ENCODE measurements around the gene LCN6. TPM values are rescaled to one million over a fixed set of nuclear protein-coding genes. Genes with fewer than 3 reads are reported as not detected.

The LCN6 gene
- total RNA-seq, 1 experiment from 2014 or later = not detected

DNA sequence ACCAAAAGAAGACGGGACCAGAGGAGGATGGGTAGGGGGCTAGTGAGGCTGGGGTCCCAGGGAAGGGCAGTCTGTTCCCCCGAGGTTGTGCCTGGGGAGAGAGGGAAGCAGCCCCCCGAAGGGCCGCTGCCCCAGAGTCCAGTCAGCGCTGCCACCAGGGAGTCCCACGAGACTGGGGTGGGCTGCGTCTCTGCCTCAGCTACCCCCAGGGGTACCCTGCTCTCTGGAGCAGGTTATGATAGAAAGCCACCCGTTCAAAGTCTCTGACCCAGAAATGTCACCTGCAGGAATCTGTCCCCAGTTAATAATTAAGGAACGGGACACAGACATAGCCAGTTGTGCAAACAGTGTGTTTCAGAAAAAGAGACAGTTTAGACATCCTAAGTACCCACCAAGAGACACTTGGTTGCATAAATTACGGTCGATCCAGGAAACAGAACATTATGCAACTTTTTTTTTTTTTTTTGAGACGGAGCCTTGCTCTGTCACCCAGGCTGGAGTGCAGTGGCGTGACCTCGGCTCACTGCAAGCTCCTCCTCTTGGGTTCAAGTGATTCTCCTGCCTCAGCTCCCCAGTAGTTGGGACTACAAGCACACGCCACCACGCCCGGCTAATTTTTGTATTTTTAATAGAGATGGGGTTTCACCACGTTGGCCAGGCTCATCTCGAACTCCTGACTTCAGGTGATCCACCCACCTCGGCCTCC is 50.4 kb downstream of the LCN6 start:
- no peak overlapping the region for H3T11ph ChIP-seq (ENCODE audit: low read length)
- H4K91ac ChIP-seq (ENCODE audit: insufficient read length, low read depth, low read length) = no peak overlapping the region
- no peak overlapping the region for H2BK15ac ChIP-seq (ENCODE audit: low read depth, low read length)
- no peak overlapping the region for H3K18ac ChIP-seq (ENCODE audit: insufficient read length, low read depth, low read length)
- H3K79me1 ChIP-seq (ENCODE audit: insufficient read depth, low read depth, low read length, poor library complexity, severe bottlenecking) = no peaks in the 10 kb centered on the region
- no peak overlapping the region for H2AFZ ChIP-seq (ENCODE audit: low read length)
- Mint-ChIP-seq H3K4me1 (peaks cover 7 to 20% of the 10 kb centered on the region in 2 experiments), H3K27ac (no peak overlapping the region), H3K36me3 (ENCODE audit: insufficient read depth in 1 of 3, low read depth in 3 of 3) (no peaks in the 10 kb centered on the region), H3K4me3 (no peak overlapping the region), H3K9me3 (no peaks in the 10 kb centered on the region; a peak in 1 of 5 replicates), H3K27me3 (ENCODE audit: low read depth) (peaks cover 36% of the 10 kb centered on the region)
- no peak overlapping the region for H3K4me2 ChIP-seq (ENCODE audit: insufficient read depth, insufficient read length, low read length)
- H3K14ac ChIP-seq (ENCODE audit: insufficient read depth, low read length) = no peak overlapping the region
- H3K79me2 ChIP-seq (ENCODE audit: insufficient read depth, low read length) = no peaks in the 10 kb centered on the region
- no peak overlapping the region for H4K5ac ChIP-seq (ENCODE audit: insufficient read length, low read depth, low read length)
- no peak overlapping the region for H2BK120ac ChIP-seq (ENCODE audit: low read depth, low read length, poor library complexity, severe bottlenecking)
- H3K4ac ChIP-seq (ENCODE audit: low read depth, low read length) = no peak overlapping the region
- no peak overlapping the region for H3K9ac ChIP-seq (ENCODE audit: extremely low read depth, insufficient read length, low read length)
- no CpG with 5 or more reads among the region's 20 CpGs for WGBS (ENCODE audit: extremely low coverage, insufficient read length, low lambda C conversion rate)
- H2BK5ac ChIP-seq (ENCODE audit: insufficient read length, low read length) = no peak overlapping the region
- TF ChIP-seq, protein P1, sequence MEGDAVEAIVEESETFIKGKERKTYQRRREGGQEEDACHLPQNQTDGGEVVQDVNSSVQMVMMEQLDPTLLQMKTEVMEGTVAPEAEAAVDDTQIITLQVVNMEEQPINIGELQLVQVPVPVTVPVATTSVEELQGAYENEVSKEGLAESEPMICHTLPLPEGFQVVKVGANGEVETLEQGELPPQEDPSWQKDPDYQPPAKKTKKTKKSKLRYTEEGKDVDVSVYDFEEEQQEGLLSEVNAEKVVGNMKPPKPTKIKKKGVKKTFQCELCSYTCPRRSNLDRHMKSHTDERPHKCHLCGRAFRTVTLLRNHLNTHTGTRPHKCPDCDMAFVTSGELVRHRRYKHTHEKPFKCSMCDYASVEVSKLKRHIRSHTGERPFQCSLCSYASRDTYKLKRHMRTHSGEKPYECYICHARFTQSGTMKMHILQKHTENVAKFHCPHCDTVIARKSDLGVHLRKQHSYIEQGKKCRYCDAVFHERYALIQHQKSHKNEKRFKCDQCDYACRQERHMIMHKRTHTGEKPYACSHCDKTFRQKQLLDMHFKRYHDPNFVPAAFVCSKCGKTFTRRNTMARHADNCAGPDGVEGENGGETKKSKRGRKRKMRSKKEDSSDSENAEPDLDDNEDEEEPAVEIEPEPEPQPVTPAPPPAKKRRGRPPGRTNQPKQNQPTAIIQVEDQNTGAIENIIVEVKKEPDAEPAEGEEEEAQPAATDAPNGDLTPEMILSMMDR (conservative IDR thresholded peaks at IDR 0.05) = no peak
- no peak overlapping the region for H2AK5ac ChIP-seq (ENCODE audit: insufficient read length, low read length)
- H3K23me2 ChIP-seq (ENCODE audit: insufficient read length, low read depth, low read length, poor library complexity, severe bottlenecking) = no peaks in the 10 kb centered on the region
- H3K56ac ChIP-seq (ENCODE audit: insufficient read length, low read depth, low read length) = no peak overlapping the region
- no peaks in the 10 kb centered on the region for H3K4me1 ChIP-seq (ENCODE audit: insufficient read depth, low read length)
- H3K23ac ChIP-seq (ENCODE audit: insufficient read length, low read depth, low read length) = no peak overlapping the region
- no peaks in the 10 kb centered on the region for H3K9me3 ChIP-seq (ENCODE audit: control insufficient read depth, low read depth, low read length)
- no peak for DNase-seq
- no peaks in the 10 kb centered on the region for H4K20me1 ChIP-seq (ENCODE audit: control insufficient read depth, insufficient read depth, insufficient read length)
- no peaks in the 10 kb centered on the region for H3K27me3 ChIP-seq (ENCODE audit: insufficient read depth, low read length)
- no peak overlapping the region for H2BK20ac ChIP-seq (ENCODE audit: low read depth, low read length, poor library complexity, severe bottlenecking)
- no peak overlapping the region for H4K8ac ChIP-seq (replicated peaks; ENCODE audit: insufficient read length, low read depth, low read length)
- H2BK12ac ChIP-seq (ENCODE audit: insufficient read length, low read depth, low read length) = no peak overlapping the region
- no peak overlapping the region for H3K27ac ChIP-seq (ENCODE audit: insufficient read length, low read depth, low read length)
